SH-SY5Y (cell line): Measurements from ENCODE around the gene SUPT6H.

ENCODE experiments used
- GATA2 ChIP-seq: IDR thresholded peaks from 2 replicates; pipeline ENCODE4 v1.6.1; 2011; ENCODE audit warnings: mild to moderate bottlenecking, low read depth, low read length
- GATA3 ChIP-seq: IDR thresholded peaks from 2 replicates; pipeline ENCODE4 v1.6.1; 2011; ENCODE audit warnings: low read depth, mild to moderate bottlenecking, low read length, moderate library complexity

GRCh38 chr17:28720247-28720996, 58.4 kb downstream of the SUPT6H start:
- TF ChIP-seq GATA3 (no peak), GATA2 (no peak)
